Stimulated activated CD4-positive, alpha-beta T cell treated with anti-CD3 and anti-CD28 coated beads, Interleukin-15, amount 100 ng/mL, for 1 hour (primary cell): ENCODE results near the gene DPEP2.
"Not testable (repeated sequence)": the region's sequence is repeated elsewhere in the genome, so short reads cannot be mapped to it uniquely, and the experiment has no call there.

Experiments used
- DNase-seq, 2 donors: peaks; one replicate each; pipeline ENCODE4 v3.0.0-alpha.2; 2020; ENCODE audit warnings: low read depth in 1 of 2, low spot score in 1 of 2

The DPEP2 gene

GRCh38 chr16:67977469-67978227, 21.6 kb downstream of the DPEP2 start:
- no peak for DNase-seq

DNA sequence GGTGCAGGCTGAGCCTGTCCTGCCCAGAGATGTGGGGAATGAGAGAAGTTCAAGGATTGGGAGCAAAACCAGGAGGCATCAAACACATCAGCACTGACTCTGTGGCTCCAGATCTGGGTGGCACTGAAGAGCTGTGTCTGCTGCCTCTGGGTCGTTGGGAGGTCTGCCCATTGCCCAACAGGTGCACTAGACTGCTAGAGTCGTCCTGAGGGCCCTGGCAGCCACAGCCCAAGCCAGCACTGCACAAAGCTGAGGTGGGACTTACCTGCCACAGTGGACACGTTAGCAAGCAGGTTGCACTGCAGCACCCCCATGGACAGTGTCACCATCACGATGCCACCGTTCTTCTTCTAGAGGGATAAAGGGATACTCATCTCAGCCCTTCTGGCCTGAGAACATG, 22.3 kb downstream of the DPEP2 start:
- no peak for DNase-seq

- no peak for DNase-seq
Measured at GRCh38 chr16:67976205-67976604, 23.1 kb downstream of the DPEP2 start.

DNA sequence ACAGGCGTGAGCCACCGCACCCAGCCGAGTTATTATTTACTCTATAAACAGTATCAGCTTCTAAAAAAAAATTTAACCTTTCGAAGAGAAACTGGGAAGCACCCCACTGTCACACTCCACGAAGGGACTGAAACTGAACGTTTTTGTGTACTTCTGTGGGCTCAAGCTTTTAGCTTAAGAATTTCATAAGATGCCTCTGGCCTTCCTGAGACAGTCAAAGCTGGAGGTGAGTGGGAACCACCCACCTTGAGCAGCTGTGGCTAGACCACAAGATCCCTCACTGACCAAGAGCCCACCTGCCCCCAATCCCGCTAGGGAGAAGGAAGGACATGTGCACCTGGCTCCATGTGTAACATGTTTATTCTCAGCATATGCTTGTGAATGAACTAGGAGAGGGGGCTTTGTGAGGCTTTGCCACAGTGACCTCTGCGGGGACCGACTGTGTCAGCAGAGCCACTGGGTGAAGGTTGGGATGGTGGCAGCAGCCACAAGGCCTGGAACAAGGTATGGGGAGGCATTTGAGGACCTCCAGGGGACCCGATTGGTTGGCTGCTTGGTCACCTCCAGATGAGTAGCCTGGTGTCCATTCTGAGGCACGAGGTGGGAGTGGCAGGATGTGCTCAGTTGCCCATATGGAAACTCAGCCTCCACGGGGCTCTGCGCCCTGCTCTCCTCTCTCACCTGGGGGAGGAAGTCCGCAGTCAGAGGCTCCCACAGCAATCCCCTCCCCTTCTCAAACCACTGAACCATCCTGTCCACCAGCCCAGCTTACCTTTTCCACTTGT, 23.8 kb downstream of the DPEP2 start:
- no peak for DNase-seq

- not testable (repeated sequence) for DNase-seq
Measured at GRCh38 chr16:67972285-67972684, 27.0 kb downstream of the DPEP2 start.

GRCh38 chr16:67971111-67971510, 28.2 kb downstream of the DPEP2 start:
- DNase-seq, result no peak

DNA sequence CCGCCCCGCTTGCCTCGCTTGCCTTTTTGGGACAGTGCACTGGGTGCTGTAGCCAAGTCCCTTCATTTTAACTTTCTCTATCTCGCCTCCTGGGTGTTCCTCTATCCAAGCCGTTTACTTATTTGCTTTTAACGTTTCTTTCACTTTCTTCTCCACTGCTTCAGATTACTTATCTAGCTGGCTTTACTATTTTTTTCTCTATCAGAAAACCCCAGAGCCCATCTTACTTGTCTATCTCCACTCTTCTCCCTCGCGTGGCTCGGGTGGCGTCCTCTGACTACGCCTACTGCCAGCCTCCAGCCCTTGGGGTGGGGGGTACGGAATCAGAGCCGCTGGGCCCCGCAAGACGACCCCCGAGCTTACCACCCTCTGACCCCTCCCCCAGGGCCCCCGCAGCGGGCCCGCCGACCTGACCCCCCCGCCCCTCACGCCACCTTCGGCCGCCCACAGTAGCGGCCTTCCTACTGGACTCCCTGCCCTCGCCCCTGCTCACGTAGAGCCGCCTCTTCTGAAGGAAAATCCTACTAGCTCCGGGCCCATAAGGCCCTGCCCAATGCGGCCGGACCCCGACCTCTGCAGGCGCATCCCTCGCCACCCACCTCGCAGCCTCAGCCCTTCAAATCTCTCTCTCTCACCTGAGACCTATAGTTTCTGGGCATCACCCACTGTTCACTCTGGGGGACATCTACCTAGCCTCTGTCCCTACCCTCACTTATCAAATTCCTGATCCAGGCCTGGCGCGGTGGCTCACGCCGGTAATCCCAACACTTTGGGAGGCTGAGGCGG, 29.8 kb downstream of the DPEP2 start:
- no peak for DNase-seq

GRCh38 chr16:67968400-67969253, 30.7 kb downstream of the DPEP2 start, which contains the start of gene SLC12A4:
Gene SLC12A4, minus strand, starts transcription at chr16:67968637. Its CDS starts 84 bp downstream, at chr16:67968553.
- peak; percentile 68 to 84 for DNase-seq

DNA sequence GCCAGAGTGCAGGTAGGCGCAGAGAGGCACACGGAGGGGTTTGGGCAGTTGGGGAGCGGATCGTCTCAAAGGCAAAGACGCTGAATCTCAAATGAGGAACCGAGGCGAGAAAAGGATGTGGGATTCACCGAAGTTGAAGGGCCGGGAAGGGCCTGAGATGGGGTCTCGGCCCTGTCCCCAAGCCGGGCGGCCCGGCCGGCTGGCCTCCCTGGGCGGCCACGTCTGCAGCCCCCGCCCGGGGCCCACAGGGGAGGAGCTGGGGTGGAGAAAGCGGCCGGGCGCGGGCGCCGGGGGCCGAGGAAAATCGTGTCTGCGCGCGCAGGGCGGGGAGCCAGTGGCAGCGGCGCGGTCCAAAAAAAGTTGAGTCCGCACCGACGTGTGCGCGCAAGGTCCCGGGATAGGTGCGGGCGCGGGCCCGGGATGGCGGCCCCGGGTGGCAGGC, 31.3 kb downstream of the DPEP2 start:
- peak in 1 of 2 donors; percentile 12 for DNase-seq

- DNase-seq, result no peak
Measured at GRCh38 chr16:67967183-67967957, 31.9 kb downstream of the DPEP2 start.

DNA sequence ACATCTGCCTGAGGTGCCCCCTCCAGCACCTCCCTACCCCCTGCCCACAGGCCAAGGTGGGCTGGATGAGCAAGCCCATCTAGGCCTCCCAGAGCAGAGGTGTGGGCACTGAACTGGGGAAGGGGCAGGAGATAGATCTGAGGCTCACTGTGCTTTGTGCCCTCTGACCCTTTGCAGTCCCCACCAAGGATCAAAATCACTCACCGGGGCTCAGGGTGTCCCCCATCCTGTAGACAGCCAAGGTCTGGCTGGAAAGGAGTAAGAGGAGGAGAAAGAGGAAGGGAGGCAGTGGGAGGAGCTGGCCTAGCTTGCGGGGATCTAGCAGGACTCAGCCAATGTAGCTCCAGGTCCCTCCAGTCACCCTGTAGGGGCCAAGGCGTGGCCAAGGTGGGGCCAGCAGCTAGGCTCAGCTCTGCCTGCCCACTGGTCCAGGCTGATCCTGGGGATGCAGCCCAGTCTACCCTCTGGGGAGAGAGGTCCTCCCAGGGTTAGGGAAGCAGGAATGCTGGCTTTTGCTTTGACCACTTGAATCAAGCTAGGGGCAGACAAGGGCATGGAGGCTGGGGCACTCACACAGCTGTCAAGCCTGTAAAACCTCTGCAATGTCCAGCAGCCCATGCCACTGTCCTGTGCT, 32.6 kb downstream of the DPEP2 start:
- DNase-seq, result no peak

DNA sequence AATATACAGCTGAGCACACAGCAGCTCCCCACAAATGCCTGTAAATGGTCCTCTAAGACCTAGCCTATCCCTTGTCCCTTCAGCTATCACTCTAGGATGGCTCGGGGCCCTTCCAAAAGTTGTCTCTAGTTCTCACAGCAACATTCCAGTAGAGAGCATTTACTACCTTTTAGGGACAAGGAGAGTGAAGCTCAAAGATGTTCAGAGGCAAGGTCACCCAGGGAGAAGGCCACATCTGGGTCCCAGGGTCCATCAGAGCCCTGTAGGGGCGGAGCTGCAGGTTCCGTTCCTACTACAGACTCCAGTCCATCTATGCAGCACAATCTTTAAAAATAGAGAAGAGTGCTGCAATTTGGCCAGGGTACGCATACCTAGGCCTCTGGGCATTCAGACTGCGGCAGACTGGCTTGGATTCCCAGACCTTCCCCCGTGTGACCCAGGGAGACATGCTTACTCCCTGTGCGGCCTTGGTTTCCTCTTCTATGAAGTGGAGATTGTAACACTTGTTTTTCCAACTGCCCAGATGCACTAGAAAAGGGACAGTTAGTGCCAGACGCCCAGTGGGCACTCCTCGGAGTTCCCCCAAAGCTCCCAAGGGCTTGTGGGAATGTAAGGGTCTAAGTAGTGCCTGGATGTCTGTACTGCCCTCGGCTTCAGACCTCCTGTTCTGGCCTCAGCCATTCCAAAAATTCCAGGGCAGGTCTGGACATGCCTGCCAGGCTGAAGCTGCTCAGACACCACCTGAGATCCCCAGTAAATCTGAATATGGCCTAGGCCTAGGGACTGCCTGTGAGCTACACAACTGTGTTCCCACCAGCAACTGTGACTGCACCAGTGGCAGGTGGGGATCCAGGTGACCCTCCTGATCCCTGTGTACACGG, 33.4 kb downstream of the DPEP2 start:
- no peak for DNase-seq

DNA sequence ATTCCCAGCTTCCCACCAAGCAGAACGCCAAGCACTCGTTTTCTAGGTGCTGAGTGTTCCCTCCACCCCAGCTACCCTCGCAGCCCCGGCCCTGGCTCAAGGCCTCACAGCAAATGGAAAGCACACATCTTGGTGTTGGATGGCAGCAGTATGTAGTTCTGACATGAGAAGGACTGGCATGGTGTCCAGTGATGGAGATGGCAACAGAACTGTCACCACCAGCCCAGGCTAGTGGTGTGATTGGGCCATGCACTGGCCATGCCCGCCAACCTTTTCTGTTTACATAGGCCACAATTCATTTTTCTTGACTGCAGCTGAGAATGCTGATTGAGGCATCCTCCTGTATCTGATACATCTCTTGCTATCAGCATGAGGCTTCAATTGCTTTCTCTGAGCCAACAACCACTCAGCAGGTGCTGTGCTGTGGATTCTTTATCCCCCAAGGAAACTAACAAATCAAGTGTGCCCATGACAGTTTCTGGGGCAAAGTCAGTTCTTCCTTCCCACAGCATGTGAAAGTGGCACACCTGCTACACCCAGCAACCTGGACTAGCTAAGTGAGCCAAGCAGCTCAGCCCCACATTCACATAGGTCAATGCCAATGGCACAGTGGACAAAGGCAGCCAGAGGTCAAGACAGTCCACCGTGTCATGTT, 34.7 kb downstream of the DPEP2 start:
- DNase-seq, result no peak

DNA sequence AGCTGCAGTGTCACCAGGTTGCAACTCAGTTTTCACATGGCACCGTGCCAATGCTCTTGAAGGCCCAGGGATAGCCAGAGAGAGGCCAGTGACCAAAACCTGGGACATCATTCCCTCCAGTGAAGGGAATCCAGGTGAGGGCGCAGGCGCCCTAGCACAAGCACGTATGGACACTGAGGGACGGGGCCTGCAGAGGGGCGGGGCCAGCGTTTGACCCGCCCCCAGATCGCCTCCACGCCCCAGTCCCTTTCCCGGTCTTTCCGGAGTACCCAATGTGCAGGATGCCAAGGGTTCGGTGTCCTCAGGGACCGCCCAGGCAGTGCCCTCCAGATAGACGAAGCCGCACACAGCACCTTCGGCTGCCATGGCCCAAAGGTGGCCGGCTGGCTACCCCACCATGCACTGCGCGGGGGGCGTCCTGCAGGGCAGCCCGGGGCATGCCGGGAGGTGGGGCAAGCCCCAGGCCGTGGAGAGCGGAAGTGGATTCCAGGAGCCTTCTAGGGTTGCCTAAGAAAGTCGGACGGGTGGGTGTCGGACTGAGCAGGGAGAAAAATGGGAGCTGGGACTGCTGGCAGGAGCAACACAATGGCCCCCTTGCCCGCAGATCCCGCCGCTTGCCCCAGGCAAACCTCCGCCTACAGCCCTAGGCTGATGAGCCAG, 35.5 kb downstream of the DPEP2 start:
- DNase-seq, result no peak

- DNase-seq, result no peak
Measured at GRCh38 chr16:67963292-67963661, 36.0 kb downstream of the DPEP2 start.

DNA sequence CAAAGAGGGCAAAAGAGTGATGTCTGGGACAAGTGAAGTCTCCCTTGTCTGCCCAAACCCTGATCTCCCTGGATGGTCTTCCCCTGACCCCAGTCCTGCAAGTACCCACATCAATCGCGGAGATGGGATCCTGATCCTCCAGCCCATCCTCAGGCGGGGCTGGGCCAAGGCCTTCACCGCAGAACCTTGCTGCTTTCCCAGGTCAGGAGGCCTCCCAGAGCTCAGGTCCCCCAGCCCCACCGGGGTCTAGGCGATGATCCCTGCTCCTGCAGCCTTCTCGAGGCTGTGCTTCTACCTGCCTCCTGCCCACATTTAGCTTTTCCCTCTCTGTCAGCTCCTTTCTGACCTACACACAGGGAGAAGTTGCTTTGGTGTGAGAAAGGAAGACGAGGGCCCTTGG, 37.1 kb downstream of the DPEP2 start:
- no peak for DNase-seq

DNA sequence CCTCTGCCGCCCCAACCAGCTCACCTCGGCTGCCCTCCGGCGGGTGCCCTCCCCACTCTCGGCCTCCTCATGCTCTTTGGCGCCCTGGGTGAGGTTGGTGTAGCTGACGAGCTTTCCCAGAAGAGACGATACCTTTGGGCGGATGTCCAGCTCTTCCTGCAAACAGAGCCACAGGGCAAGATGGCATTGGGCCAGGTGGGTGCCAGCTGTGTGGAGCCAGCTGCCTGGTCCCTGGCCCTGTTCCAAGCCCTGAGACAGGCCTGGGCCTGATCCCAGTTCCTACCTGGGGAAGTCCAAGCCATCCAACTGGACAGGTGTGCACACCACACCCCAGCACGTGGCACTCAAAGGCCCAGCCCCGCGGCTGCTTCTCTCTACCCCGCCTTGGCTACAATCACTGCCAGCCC, 37.7 kb downstream of the DPEP2 start:
- DNase-seq, result no peak
